ENCODE measurements around the gene RASA1. TPM values are rescaled to one million over a fixed set of nuclear protein-coding genes. Genes with fewer than 3 reads are reported as not detected.

The RASA1 gene
- 31.2 and 32.8 TPM in 2 replicates for total RNA-seq

GRCh38 chr5:87267574-87268125 is at the start of gene RASA1:
TSS of gene RASA1 (plus strand) at chr5:87267883. CDS start at chr5:87268452, 569 bp downstream.

GRCh38 chr5:87412630-87413342 is 145.1 kb downstream of the RASA1 start, which contains the start of gene CCNH:
TSS of gene CCNH (minus strand) at chr5:87412930. CDS start at chr5:87412794, 136 bp downstream.

Other genes with a start within 250 kb of the RASA1 start
- 103 and 108 TPM in 2 replicates for gene CCNH, start 145.0 kb downstream of the RASA1 start, total RNA-seq

Measured in epithelial cell of umbilical artery (primary cell).